ENCODE measurements around the gene ALDH4A1.

DNA sequence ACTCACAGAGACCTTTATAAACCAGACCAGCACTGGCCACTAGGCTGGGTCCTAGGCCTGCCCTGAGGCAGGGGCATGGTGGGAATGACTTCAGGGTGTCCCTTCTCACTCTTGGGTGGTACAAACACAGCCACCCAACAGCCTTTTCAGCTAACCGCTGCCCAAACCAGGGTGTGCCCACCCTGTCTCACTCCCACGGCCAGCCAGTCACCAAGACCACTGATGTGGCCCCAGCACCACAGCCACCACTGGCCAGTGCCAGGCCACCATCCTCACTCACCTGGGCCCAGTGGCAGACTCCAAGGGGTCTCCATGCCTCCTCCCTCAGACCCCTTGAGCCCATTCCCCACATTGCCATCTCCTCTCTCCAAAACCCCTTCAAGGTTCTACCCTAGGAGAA lies 70.7 kb downstream of the ALDH4A1 start:
- TF ChIP-seq, protein P1, sequence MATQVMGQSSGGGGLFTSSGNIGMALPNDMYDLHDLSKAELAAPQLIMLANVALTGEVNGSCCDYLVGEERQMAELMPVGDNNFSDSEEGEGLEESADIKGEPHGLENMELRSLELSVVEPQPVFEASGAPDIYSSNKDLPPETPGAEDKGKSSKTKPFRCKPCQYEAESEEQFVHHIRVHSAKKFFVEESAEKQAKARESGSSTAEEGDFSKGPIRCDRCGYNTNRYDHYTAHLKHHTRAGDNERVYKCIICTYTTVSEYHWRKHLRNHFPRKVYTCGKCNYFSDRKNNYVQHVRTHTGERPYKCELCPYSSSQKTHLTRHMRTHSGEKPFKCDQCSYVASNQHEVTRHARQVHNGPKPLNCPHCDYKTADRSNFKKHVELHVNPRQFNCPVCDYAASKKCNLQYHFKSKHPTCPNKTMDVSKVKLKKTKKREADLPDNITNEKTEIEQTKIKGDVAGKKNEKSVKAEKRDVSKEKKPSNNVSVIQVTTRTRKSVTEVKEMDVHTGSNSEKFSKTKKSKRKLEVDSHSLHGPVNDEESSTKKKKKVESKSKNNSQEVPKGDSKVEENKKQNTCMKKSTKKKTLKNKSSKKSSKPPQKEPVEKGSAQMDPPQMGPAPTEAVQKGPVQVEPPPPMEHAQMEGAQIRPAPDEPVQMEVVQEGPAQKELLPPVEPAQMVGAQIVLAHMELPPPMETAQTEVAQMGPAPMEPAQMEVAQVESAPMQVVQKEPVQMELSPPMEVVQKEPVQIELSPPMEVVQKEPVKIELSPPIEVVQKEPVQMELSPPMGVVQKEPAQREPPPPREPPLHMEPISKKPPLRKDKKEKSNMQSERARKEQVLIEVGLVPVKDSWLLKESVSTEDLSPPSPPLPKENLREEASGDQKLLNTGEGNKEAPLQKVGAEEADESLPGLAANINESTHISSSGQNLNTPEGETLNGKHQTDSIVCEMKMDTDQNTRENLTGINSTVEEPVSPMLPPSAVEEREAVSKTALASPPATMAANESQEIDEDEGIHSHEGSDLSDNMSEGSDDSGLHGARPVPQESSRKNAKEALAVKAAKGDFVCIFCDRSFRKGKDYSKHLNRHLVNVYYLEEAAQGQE (IDR thresholded peaks at IDR 0.05; ENCODE audit: low read depth) = no peak
- no peak for TF ChIP-seq NFIC (IDR thresholded peaks at IDR 0.05)
- no peak for TF ChIP-seq YY1 (IDR thresholded peaks at IDR 0.05; ENCODE audit: low read depth)
- TF ChIP-seq EGR1 (IDR thresholded peaks at IDR 0.05) = no peak
- TF ChIP-seq, protein P2, sequence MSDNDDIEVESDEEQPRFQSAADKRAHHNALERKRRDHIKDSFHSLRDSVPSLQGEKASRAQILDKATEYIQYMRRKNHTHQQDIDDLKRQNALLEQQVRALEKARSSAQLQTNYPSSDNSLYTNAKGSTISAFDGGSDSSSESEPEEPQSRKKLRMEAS (IDR thresholded peaks at IDR 0.05) = no peak
- TF ChIP-seq TAF1 (IDR thresholded peaks at IDR 0.05; ENCODE audit: low read depth) = no peak
- TF ChIP-seq EP300 (IDR thresholded peaks at IDR 0.05; ENCODE audit: borderline replicate concordance) = no peak
- no peak for TF ChIP-seq RAD21 (IDR thresholded peaks at IDR 0.05; ENCODE audit: low read depth)
- no peak for TF ChIP-seq FOXM1 (IDR thresholded peaks at IDR 0.05; ENCODE audit: borderline replicate concordance, low read depth)
- TF ChIP-seq CEBPB (IDR thresholded peaks at IDR 0.05) = no peak
- TF ChIP-seq ZBTB7A (IDR thresholded peaks at IDR 0.05; ENCODE audit: low read depth) = no peak
